SK-N-SH (cell line): Measurements from ENCODE around the gene CLEC17A. TPM values are rescaled to one million over a fixed set of nuclear protein-coding genes. Genes with fewer than 3 reads are reported as not detected.
"Not testable (repeated sequence)": the region's sequence is repeated elsewhere in the genome, so short reads cannot be mapped to it uniquely, and the experiment has no call there.

Experiments used
- CTCF ChIA-PET: fragments of 300-600, 350-600 bp; formaldehyde crosslinking; extraction: SDS; loops from one replicate; lab custom pipeline; 2021; lab: Yijun Ruan, JAX
- POLR2A ChIA-PET: fragments of 350-600 bp; sonication (Branson Sonifier 250); formaldehyde crosslinking; extraction: SDS; loops from one replicate; lab custom pipeline; 2020; ENCODE audit warnings: antibody characterized with exemption, inconsistent platforms; lab: Yijun Ruan, JAX
- DNase-seq: peaks from one replicate; pipeline ENCODE4 v3.0.0; 2012
- H2AFZ ChIP-seq: fragments of 200-600 bp; sonication (generic); 2 replicates; pipeline ENCODE4 v1.8.1; 2016; ENCODE audit warnings: antibody characterized with exemption, mild to moderate bottlenecking, low read depth
- H3F3A ChIP-seq: fragments of 200-600 bp; sonication (generic); replicated peaks from 2 replicates; pipeline ENCODE3; 2016; ENCODE audit warnings: antibody characterized with exemption, mild to moderate bottlenecking; ENCODE audit not compliant: insufficient read depth
- H3K27ac ChIP-seq, 2 experiments: fragments of 200-500 bp in 1 of 2; fragments of 200-600 bp in 1 of 2; sonication (Bioruptor generic) in 1 of 2; sonication (generic), shearing (Covaris generic) in 1 of 2; 2 replicates each; pipeline versions ENCODE4 v1.5.1 to v1.6.1; 2014 to 2016; ENCODE audit warnings: low read depth in 2 of 2, inconsistent platforms in 1 of 2, low read length in 1 of 2, mild to moderate bottlenecking in 1 of 2, mixed read lengths in 1 of 2
- H3K27me3 ChIP-seq: fragments of 200-600 bp; sonication (generic), shearing (Covaris generic); 2 replicates; pipeline ENCODE4 v1.6.1; 2016; ENCODE audit warnings: mixed run types; ENCODE audit not compliant: insufficient read depth
- H3K36me3 ChIP-seq, 2 experiments: fragments of 200-500 bp in 1 of 2; fragments of 200-600 bp in 1 of 2; sonication (Bioruptor generic) in 1 of 2; sonication (generic) in 1 of 2; replicated peaks in 1 of 2; 2 replicates each; pipeline versions ENCODE3 to v1.5.1; 2014 to 2016; ENCODE audit warnings: low read length in 1 of 2, mild to moderate bottlenecking in 1 of 2; ENCODE audit not compliant: insufficient read depth in 2 of 2, control insufficient read depth in 1 of 2
- H3K4me1 ChIP-seq, 2 experiments: fragments of 200-500 bp in 1 of 2; fragments of 200-600 bp in 1 of 2; sonication (Bioruptor generic) in 1 of 2; sonication (generic), shearing (Covaris generic) in 1 of 2; 2 replicates each; pipeline versions ENCODE4 v1.5.1 to v1.6.1; 2014 to 2016; ENCODE audit warnings: low read depth in 1 of 2, low read length in 1 of 2, mixed run types in 1 of 2; ENCODE audit not compliant: insufficient read depth in 2 of 2, control insufficient read depth in 1 of 2
- H3K4me2 ChIP-seq: fragments of 200-600 bp; sonication (generic), shearing (Covaris generic); 2 replicates; pipeline ENCODE4 v1.6.1; 2017; ENCODE audit warnings: mixed run types
- H3K4me3 ChIP-seq, 2 experiments: fragments of 200-500 bp in 1 of 2; fragments of 200-600 bp in 1 of 2; sonication (Bioruptor generic) in 1 of 2; sonication (generic), shearing (Covaris generic) in 1 of 2; 2 replicates each; pipeline versions ENCODE4 v1.5.1 to v1.8.1; 2014 to 2016; ENCODE audit warnings: low read depth in 2 of 2, inconsistent platforms in 1 of 2, low read length in 1 of 2, mild to moderate bottlenecking in 1 of 2, mixed read lengths in 1 of 2, moderate library complexity in 1 of 2
- H3K79me2 ChIP-seq: fragments of 200-600 bp; sonication (generic); 2 replicates; pipeline ENCODE4 v1.8.1; 2017; ENCODE audit warnings: mild to moderate bottlenecking; ENCODE audit not compliant: insufficient read depth
- H3K9ac ChIP-seq: fragments of 200-600 bp; sonication (generic); 2 replicates; pipeline ENCODE4 v1.6.1; 2017; ENCODE audit warnings: mixed run types
- H3K9me2 ChIP-seq: fragments of 200-600 bp; sonication (generic); 2 replicates; pipeline ENCODE4 v1.6.1; 2017; ENCODE audit warnings: mixed run types
- H3K9me3 ChIP-seq: fragments of 200-600 bp; sonication (generic); 2 replicates; pipeline ENCODE4 v1.6.1; 2017; ENCODE audit warnings: mixed run types, mild to moderate bottlenecking, moderate library complexity
- H4K20me1 ChIP-seq: fragments of 200-600 bp; sonication (generic); 2 replicates; pipeline ENCODE4 v1.6.1; 2017; ENCODE audit warnings: mild to moderate bottlenecking, mixed run types; ENCODE audit not compliant: insufficient read depth
- EZH2phosphoT487 ChIP-seq: fragments of 200-600 bp; sonication (generic); IDR thresholded peaks from 2 replicates; pipeline ENCODE4 v1.6.1; 2017; ENCODE audit warnings: low read depth, mixed run types, mild to moderate bottlenecking, antibody characterized with exemption, moderate library complexity, borderline replicate concordance
- GATA2 ChIP-seq: sonication (generic); formaldehyde crosslinking; IDR thresholded peaks from 2 replicates; pipeline ENCODE4 v1.5.0; 2020; ENCODE audit warnings: mild to moderate bottlenecking, missing genetic modification reagents
- MEF2A ChIP-seq: IDR thresholded peaks from 2 replicates; pipeline ENCODE4 v1.4.0; 2012; ENCODE audit warnings: low read depth, borderline replicate concordance
- MXI1 ChIP-seq: IDR thresholded peaks from 2 replicates; pipeline ENCODE4 v1.6.1; 2012; ENCODE audit warnings: mild to moderate bottlenecking, low read depth, low read length, improper control_type of control experiment
- NRF1 ChIP-seq: IDR thresholded peaks from 2 replicates; pipeline ENCODE4 v1.6.1; 2012; ENCODE audit warnings: low read depth, mild to moderate bottlenecking, low read length
- RAD21 ChIP-seq: IDR thresholded peaks from 2 replicates; pipeline ENCODE4 v1.6.1; 2012; ENCODE audit warnings: mild to moderate bottlenecking, low read length
- RCOR1 ChIP-seq: fragments of 150-350 bp; IDR thresholded peaks from 2 replicates; pipeline ENCODE4 v1.6.1; 2017; ENCODE audit warnings: antibody characterized with exemption, low read length
- RXRA ChIP-seq: IDR thresholded peaks from 2 replicates; pipeline ENCODE4 v1.4.0; 2012; ENCODE audit warnings: low read depth, mild to moderate bottlenecking, borderline replicate concordance
- SMC3 ChIP-seq: IDR thresholded peaks from 2 replicates; pipeline ENCODE4 v1.6.1; 2012; ENCODE audit warnings: low read depth, low read length, improper control_type of control experiment
- TAF1 ChIP-seq: IDR thresholded peaks from 2 replicates; pipeline ENCODE4 v1.6.1; 2012; ENCODE audit warnings: low read depth, mild to moderate bottlenecking, low read length, moderate library complexity, borderline replicate concordance
- TCF12 ChIP-seq: IDR thresholded peaks from 2 replicates; pipeline ENCODE4 v1.4.0; 2012
- USF1 ChIP-seq: IDR thresholded peaks from 2 replicates; pipeline ENCODE4 v1.4.0; 2012; ENCODE audit warnings: low read depth, borderline replicate concordance
- USF2 ChIP-seq: fragments of 150-350 bp; IDR thresholded peaks from 2 replicates; pipeline ENCODE4 v1.6.1; 2017; ENCODE audit warnings: antibody characterized with exemption, low read length, low read depth, borderline replicate concordance
- WGBS: methylation state at CpG from one replicate; pipeline ENCODE4 v1.1.6; 2017; ENCODE audit warnings: low lambda C conversion rate; 5-methylcytosine and 5-hydroxymethylcytosine counted together
- polyA plus RNA-seq, 3 experiments: library from polyadenylated mRNA; depleted of rRNA; stranded (reverse); fragments of >200 nt; gene quantifications; 2 replicates each; pipeline ENCODE4 v1.2.3, GENCODE V29; 2012
- TF ChIP-seq, protein P1 (sequence below): fragments of 200-600 bp; sonication (generic); IDR thresholded peaks from 2 replicates; pipeline ENCODE4 v1.6.1; 2017; ENCODE audit warnings: antibody characterized with exemption, mild to moderate bottlenecking, moderate library complexity
- TF ChIP-seq, protein P2 (sequence below): fragments of 150-350 bp; IDR thresholded peaks from 2 replicates; pipeline ENCODE4 v1.6.1; 2016; ENCODE audit warnings: mild to moderate bottlenecking, low read depth, low read length

Gene CLEC17A
- polyA plus RNA-seq, 1 of the 3 experiments (the other 2 are of a cell fraction), result not detected

DNA sequence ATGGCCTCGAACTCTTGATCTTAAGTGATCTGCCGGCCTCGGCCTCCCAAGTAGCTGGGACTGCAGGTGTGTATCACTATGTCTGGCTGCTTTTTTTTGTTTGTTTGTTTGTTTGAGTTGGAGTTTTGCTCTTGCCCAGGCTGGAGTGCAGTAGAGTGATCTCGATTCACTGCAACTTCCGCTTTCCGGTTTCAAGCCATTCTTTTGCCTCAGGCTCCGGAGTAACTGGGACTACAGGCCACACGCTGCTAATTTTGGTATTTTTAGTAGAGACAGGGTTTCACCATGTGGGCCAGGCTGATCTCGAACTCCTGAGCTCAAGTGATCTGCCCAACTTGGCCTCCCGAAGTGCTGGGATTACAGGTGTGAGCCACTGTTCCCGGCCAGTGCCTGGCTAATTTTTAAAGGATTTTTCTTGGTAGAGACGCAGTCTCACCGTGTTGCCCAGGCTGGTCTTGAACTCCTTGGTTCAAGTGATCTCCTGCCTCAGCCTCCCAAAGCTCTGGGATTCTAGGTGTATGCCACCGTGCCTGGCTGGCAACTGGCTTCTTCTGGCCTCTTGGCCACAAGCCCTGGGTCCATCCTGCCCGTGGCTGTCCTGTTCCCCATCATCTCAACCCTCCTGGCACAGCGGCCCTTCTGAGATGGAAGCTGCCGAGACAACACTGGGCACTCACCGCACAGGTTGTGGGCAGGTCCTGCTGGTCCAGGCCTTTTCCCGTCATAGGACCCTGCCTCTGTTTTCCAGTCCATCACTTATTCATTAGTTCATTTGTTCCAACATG, 42.0 kb upstream of the CLEC17A start:
- Histone ChIP-seq H3K27ac (no peak overlapping the region), H3K9ac (no peak overlapping the region), H3K36me3 (no peaks in the 10 kb centered on the region), H4K20me1 (no peaks in the 10 kb centered on the region; the same call in 1 of the 2 replicates), H3K79me2 (peaks cover 44% of the 10 kb centered on the region), H2AFZ (no peak overlapping the region), H3K4me2 (no peak overlapping the region), H3K4me3 (no peak overlapping the region), H3K9me3 (no peaks in the 10 kb centered on the region), H3K4me1 (peaks cover 0 to 4% of the 10 kb centered on the region in 2 experiments; a peak in 1 of 4 replicates), H3K9me2 (no peaks in the 10 kb centered on the region), H3K27me3 (no peaks in the 10 kb centered on the region), H3F3A (peaks cover 2% of the 10 kb centered on the region)
- 94% methylated on average over 19 of the region's 19 CpGs for WGBS
- ChIA-PET POLR2A (no interaction called here), CTCF (interaction anchor here (1.0 kb wide), 1 partner anchor 33 kb away, joined by 3 read pairs; no protein-coding TSS in a partner anchor)
- no peak for DNase-seq
- no peak for TF ChIP-seq SMC3
- TF ChIP-seq RCOR1, result no peak
- no peak for TF ChIP-seq GATA2 (CRISPR knock-in tag)
- TF ChIP-seq, protein P1, sequence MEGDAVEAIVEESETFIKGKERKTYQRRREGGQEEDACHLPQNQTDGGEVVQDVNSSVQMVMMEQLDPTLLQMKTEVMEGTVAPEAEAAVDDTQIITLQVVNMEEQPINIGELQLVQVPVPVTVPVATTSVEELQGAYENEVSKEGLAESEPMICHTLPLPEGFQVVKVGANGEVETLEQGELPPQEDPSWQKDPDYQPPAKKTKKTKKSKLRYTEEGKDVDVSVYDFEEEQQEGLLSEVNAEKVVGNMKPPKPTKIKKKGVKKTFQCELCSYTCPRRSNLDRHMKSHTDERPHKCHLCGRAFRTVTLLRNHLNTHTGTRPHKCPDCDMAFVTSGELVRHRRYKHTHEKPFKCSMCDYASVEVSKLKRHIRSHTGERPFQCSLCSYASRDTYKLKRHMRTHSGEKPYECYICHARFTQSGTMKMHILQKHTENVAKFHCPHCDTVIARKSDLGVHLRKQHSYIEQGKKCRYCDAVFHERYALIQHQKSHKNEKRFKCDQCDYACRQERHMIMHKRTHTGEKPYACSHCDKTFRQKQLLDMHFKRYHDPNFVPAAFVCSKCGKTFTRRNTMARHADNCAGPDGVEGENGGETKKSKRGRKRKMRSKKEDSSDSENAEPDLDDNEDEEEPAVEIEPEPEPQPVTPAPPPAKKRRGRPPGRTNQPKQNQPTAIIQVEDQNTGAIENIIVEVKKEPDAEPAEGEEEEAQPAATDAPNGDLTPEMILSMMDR, result no peak
- no peak for TF ChIP-seq MEF2A
- no peak for TF ChIP-seq USF1
- TF ChIP-seq TAF1, result no peak
- no peak for TF ChIP-seq NRF1
- TF ChIP-seq RAD21, result no peak
- TF ChIP-seq USF2, result no peak
- no peak for TF ChIP-seq RXRA
- TF ChIP-seq TCF12, result no peak
- no peak for TF ChIP-seq EZH2phosphoT487
- no peak for TF ChIP-seq MXI1
- TF ChIP-seq, protein P2, sequence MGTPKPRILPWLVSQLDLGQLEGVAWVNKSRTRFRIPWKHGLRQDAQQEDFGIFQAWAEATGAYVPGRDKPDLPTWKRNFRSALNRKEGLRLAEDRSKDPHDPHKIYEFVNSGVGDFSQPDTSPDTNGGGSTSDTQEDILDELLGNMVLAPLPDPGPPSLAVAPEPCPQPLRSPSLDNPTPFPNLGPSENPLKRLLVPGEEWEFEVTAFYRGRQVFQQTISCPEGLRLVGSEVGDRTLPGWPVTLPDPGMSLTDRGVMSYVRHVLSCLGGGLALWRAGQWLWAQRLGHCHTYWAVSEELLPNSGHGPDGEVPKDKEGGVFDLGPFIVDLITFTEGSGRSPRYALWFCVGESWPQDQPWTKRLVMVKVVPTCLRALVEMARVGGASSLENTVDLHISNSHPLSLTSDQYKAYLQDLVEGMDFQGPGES, result no peak

DNA sequence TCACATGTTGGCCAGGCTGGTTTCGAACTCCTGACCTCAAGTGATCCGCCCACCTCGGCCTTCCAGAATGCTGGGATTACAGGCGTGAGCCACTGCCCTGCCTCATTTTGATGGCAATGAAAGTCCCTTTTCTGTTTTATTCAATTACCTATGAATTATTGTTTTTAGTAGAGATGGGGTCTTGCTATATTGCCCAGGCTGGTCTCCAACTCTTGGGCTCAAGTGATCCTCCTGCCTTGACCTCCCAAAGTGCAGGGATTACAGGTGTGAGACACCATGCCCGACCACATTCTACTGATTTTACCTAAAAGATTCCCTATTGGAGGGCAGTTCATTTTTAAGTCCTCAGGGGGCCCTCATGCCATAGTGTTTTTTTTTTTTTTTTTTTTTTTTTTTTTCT, 40.9 kb upstream of the CLEC17A start:
- H2AFZ ChIP-seq, H4K20me1 ChIP-seq, DNase-seq, H3K9me3 ChIP-seq, H3K4me1 ChIP-seq, H3K36me3 ChIP-seq, H3F3A ChIP-seq, POLR2A ChIA-PET, CTCF ChIA-PET, H3K4me3 ChIP-seq, H3K27me3 ChIP-seq, H3K9me2 ChIP-seq, H3K27ac ChIP-seq, H3K9ac ChIP-seq, H3K4me2 ChIP-seq: not testable (repeated sequence)
- H3K79me2 ChIP-seq, result peaks cover 40% of the 10 kb centered on the region
- 97% methylated on average over 5 of the region's 5 CpGs for WGBS
